Stimulated activated CD4-positive, alpha-beta T cell treated with anti-CD3 and anti-CD28 coated beads, Interleukin-12 subunit alpha, Interleukin-12 subunit beta, amount 100 ng/mL, for 4 hours (primary cell): Measurements from ENCODE around the gene HOXA13.

ENCODE experiments used
- DNase-seq: peaks from one replicate; pipeline ENCODE4 v3.0.0-alpha.2; 2020

The HOXA13 gene

GRCh38 chr7:27167916-27168264, 32.0 kb downstream of the HOXA13 start:
- no peak for DNase-seq

GRCh38 chr7:27166531-27167505, 33.1 kb downstream of the HOXA13 start:
- DNase-seq = no peak

GRCh38 chr7:27165996-27166530, 33.8 kb downstream of the HOXA13 start:
- DNase-seq = no peak

- no peak for DNase-seq
These were observed 34.5 kb downstream of the HOXA13 start, which contains the start of gene HOXA9 for GRCh38 chr7:27165089-27165995. HOXA9 (minus strand) TSS chr7:27165537; CDS start chr7:27165457, 80 bp downstream.

GRCh38 chr7:27164367-27165088, 35.4 kb downstream of the HOXA13 start:
- DNase-seq = no peak

- no peak for DNase-seq
These were observed 35.9 kb downstream of the HOXA13 start for GRCh38 chr7:27164045-27164366.

- no peak for DNase-seq
These were observed 36.4 kb downstream of the HOXA13 start for GRCh38 chr7:27163288-27164044.

- no peak for DNase-seq
These were observed 37.2 kb downstream of the HOXA13 start for GRCh38 chr7:27162561-27163287.

GRCh38 chr7:27161721-27162560, 38.0 kb downstream of the HOXA13 start:
- DNase-seq = no peak

GRCh38 chr7:27161214-27161720, 38.6 kb downstream of the HOXA13 start:
- no peak for DNase-seq

- DNase-seq = peak; percentile 90
These were observed 39.2 kb downstream of the HOXA13 start for GRCh38 chr7:27160546-27161213.

- no peak for DNase-seq
These were observed 39.7 kb downstream of the HOXA13 start for GRCh38 chr7:27160145-27160545.

GRCh38 chr7:27159266-27160144, 40.4 kb downstream of the HOXA13 start:
- DNase-seq = no peak

GRCh38 chr7:27158436-27159265, 41.2 kb downstream of the HOXA13 start:
- no peak for DNase-seq

- DNase-seq = no peak
These were observed 42.0 kb downstream of the HOXA13 start for GRCh38 chr7:27157702-27158431.

GRCh38 chr7:27156916-27157701, 42.8 kb downstream of the HOXA13 start:
- DNase-seq = no peak
